Keratinocyte (primary cell): Measurements from ENCODE around the gene IL31. TPM values are rescaled to one million over a fixed set of nuclear protein-coding genes. Genes with fewer than 3 reads are reported as not detected.
A peak's percentile ranks its signal among the peaks of the same experiment; 100 is the strongest.

ENCODE experiments used
- DNase-seq: peaks from one replicate; pipeline ENCODE4 v3.0.0-alpha.2; 2011; ENCODE audit warnings: low read depth, missing footprints, low spot score
- FAIRE-seq: peaks from 2 replicates; lab custom pipeline; 2011; peaks lifted over from hg19 to GRCh38; lab: Jason Lieb, UNC
- H2AFZ ChIP-seq: 2 replicates; pipeline ENCODE4 v1.6.0; 2012; ENCODE audit warnings: low read length, control low read depth, inconsistent platforms; ENCODE audit not compliant: control insufficient read depth
- H3K27ac ChIP-seq: 2 replicates; pipeline ENCODE4 v1.5.1; 2011; ENCODE audit warnings: low read length; ENCODE audit not compliant: control insufficient read depth, insufficient read depth
- H3K27me3 ChIP-seq: 3 replicates; pipeline ENCODE4 v1.6.0; 2011; ENCODE audit warnings: low read length; ENCODE audit not compliant: control insufficient read depth, insufficient read depth; ENCODE audit errors: extremely low read depth
- H3K36me3 ChIP-seq, 2 experiments: 2 replicates in 1 of 2; 3 replicates in 1 of 2; pipeline ENCODE4 v1.5.1; 2011; ENCODE audit warnings: low read length in 2 of 2, mild to moderate bottlenecking in 1 of 2; ENCODE audit not compliant: control insufficient read depth in 2 of 2, insufficient read depth in 2 of 2; ENCODE audit errors: extremely low read depth in 1 of 2
- H3K4me1 ChIP-seq: 3 replicates; pipeline ENCODE4 v1.5.1; 2011; ENCODE audit warnings: low read length; ENCODE audit not compliant: control insufficient read depth, insufficient read depth; ENCODE audit errors: extremely low read depth
- H3K4me2 ChIP-seq: 3 replicates; pipeline ENCODE4 v1.6.0; 2011; ENCODE audit warnings: low read depth, low read length; ENCODE audit not compliant: control insufficient read depth, insufficient read depth; ENCODE audit errors: extremely low read depth
- H3K4me3 ChIP-seq, 3 experiments: fragments of 200-600 bp in 1 of 3; sonication (generic) in 1 of 3; 2 replicates in 2 of 3; 3 replicates in 1 of 3; pipeline ENCODE4 v1.5.1; 2011 to 2016; ENCODE audit warnings: low read length in 3 of 3, mild to moderate bottlenecking in 3 of 3, control low read depth in 2 of 3, inconsistent platforms in 1 of 3, low read depth in 1 of 3, mixed read lengths in 1 of 3, mixed run types in 1 of 3, moderate library complexity in 1 of 3; ENCODE audit not compliant: control insufficient read depth in 2 of 3, insufficient read depth in 2 of 3; ENCODE audit errors: extremely low read depth in 1 of 3
- H3K79me2 ChIP-seq: 2 replicates; pipeline ENCODE4 v1.6.0; 2012; ENCODE audit warnings: low read length; ENCODE audit not compliant: control insufficient read depth, insufficient read depth
- H3K9ac ChIP-seq: 3 replicates; pipeline ENCODE4 v1.6.0; 2011; ENCODE audit warnings: low read length; ENCODE audit not compliant: control insufficient read depth, insufficient read depth; ENCODE audit errors: extremely low read depth
- H3K9me1 ChIP-seq: 3 replicates; pipeline ENCODE4 v1.6.0; 2011; ENCODE audit warnings: low read length; ENCODE audit not compliant: control insufficient read depth, insufficient read depth; ENCODE audit errors: extremely low read depth
- H3K9me3 ChIP-seq: 2 replicates; pipeline ENCODE4 v1.5.1; 2012; ENCODE audit warnings: low read depth, low read length; ENCODE audit not compliant: control insufficient read depth
- H4K20me1 ChIP-seq: 3 replicates; pipeline ENCODE4 v1.6.0; 2011; ENCODE audit warnings: low read length; ENCODE audit not compliant: control insufficient read depth, insufficient read depth; ENCODE audit errors: extremely low read depth
- EZH2 ChIP-seq: IDR thresholded peaks from one replicate; pipeline ENCODE4 v1.6.1; 2012; ENCODE audit warnings: inconsistent platforms, mild to moderate bottlenecking, low read length, moderate library complexity
- dilution Hi-C: fragments of 300-500 bp; cut with MboI; formaldehyde crosslinking; loops from one replicate; pipeline ENCODE4 v1.7.0; 2020; ENCODE audit warnings: low sequenced_read_pairs; ENCODE audit not compliant: extremely low pct_ligation_motif_present
- polyA plus RNA-seq, 5 experiments: library from polyadenylated mRNA; depleted of rRNA in 3 of 5; stranded (reverse) in 3 of 5; stranded (forward) in 1 of 5; unstranded in 1 of 5; fragments of >200 nt; gene quantifications; 1 replicate in 1 of 5; 2 replicates in 3 of 5; 3 replicates in 1 of 5; pipeline versions ENCODE4 v1.2.1 to v1.2.3, GENCODE V29; 2011 to 2012; ENCODE audit warnings: missing spikeins in 2 of 5, low read depth in 1 of 5, low replicate concordance in 1 of 5
- small RNA-seq, 3 experiments: library from RNA; depleted of rRNA; stranded (forward); fragments of <200 nt; gene quantifications; one replicate each; pipeline ENCODE3, GENCODE V24; 2012; ENCODE audit warnings: low read depth in 3 of 3, low replicate concordance in 1 of 3; ENCODE audit not compliant: insufficient read length in 3 of 3
- TF ChIP-seq, protein P1 (sequence below), 3 experiments: IDR thresholded peaks in 1 of 3; conservative IDR thresholded peaks in 1 of 3; optimal IDR thresholded peaks in 1 of 3; 2 replicates in 2 of 3; 3 replicates in 1 of 3; pipeline versions ENCODE3 to v1.5.1; 2011; ENCODE audit warnings: low read length in 3 of 3, mild to moderate bottlenecking in 3 of 3, moderate library complexity in 2 of 3, control low read depth in 1 of 3, inconsistent platforms in 1 of 3; ENCODE audit not compliant: insufficient read depth in 2 of 3; ENCODE audit errors: extremely low read depth in 1 of 3

IL31 gene
- polyA plus RNA-seq, 1 donor (not counting 4 experiments of a cell fraction or from before 2014, with no cell fraction given), result not detected

DNA sequence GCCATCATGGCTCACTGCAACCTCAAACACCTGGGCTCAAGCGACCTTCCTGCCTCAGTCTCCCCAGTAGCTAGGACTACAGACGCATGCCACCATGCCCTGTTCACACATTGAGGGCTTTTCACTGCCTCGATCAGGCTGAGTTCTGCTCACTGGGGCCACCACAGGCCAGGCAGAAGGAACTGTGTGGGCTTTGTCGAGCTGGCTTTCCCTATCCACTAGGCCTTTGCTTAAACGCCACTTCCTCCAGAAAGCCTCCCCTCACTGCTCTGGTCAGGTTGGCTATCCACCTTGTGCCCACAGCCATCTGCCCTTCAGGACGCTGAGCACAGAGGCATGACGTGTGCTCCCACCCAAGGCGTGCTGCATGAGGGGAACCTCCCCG is 50.3 kb downstream of the IL31 start:
- Histone ChIP-seq H3K4me1 (peaks cover 7% of the 10 kb centered on the region), H3K4me3 (no peak overlapping the region), H3K4me2 (peak overlapping the region; percentile 39), H3K9ac (no peak overlapping the region), H3K79me2 (peaks cover 65% of the 10 kb centered on the region), H2AFZ (no peak overlapping the region), H3K9me1 (no peaks in the 10 kb centered on the region), H3K27me3 (no peaks in the 10 kb centered on the region), H3K27ac (peak overlapping the region; percentile 30), H3K36me3 (peaks cover 9 to 13% of the 10 kb centered on the region in 2 experiments), H4K20me1 (no peaks in the 10 kb centered on the region), H3K9me3 (no peaks in the 10 kb centered on the region)
- no peak for FAIRE-seq
- TF ChIP-seq EZH2, result no peak
- TF ChIP-seq, protein P1, sequence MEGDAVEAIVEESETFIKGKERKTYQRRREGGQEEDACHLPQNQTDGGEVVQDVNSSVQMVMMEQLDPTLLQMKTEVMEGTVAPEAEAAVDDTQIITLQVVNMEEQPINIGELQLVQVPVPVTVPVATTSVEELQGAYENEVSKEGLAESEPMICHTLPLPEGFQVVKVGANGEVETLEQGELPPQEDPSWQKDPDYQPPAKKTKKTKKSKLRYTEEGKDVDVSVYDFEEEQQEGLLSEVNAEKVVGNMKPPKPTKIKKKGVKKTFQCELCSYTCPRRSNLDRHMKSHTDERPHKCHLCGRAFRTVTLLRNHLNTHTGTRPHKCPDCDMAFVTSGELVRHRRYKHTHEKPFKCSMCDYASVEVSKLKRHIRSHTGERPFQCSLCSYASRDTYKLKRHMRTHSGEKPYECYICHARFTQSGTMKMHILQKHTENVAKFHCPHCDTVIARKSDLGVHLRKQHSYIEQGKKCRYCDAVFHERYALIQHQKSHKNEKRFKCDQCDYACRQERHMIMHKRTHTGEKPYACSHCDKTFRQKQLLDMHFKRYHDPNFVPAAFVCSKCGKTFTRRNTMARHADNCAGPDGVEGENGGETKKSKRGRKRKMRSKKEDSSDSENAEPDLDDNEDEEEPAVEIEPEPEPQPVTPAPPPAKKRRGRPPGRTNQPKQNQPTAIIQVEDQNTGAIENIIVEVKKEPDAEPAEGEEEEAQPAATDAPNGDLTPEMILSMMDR (optimal IDR thresholded peaks at IDR 0.05 in 1 of 3, IDR thresholded peaks at IDR 0.05 in 1 of 3, conservative IDR thresholded peaks at IDR 0.05 in 1 of 3; ENCODE audit: extremely low read depth in 1 of 3, insufficient read depth in 2 of 3, low read length in 3 of 3), result no peak
- no peak for DNase-seq
- dilution Hi-C loops, result no loop called here

DNA sequence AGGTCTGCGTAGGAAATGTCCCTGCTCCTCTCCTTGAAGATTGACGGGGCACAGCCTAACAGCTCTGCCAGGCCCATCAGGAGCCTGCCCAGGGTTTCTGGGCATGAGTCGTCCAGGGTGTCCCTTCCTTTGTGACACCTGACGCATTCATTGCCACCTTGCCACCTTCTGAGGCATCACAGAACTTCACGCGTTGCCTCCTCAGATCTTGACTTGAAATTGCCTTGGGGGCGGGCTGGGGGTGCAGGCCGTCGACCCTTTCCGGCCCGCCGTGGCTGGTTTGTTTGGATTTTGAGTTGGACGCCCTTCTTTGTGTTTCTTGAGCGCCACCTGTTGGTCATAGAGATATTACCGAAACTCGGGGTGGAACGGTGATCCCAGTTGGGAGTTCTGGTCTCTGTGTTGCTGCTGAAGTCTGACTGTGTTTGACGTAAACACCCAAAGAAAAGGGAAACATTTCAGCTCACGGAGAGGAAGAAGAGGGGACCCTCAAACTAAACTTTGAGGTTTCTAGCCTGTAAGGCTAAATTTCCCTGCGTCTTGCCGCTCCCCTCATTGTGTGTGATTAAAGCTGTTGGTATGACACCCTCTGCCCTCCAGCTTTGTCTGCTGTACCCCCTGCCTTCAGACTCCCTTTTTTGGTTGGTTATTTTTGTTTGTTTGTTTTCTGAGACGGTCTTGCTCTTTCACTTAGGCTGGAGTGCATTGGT is 50.8 kb downstream of the IL31 start:
- peak overlapping the region; percentile 30 for H3K27ac ChIP-seq
- no peak for TF ChIP-seq EZH2
- TF ChIP-seq, protein P1 (optimal IDR thresholded peaks at IDR 0.05 in 1 of 3, IDR thresholded peaks at IDR 0.05 in 1 of 3, conservative IDR thresholded peaks at IDR 0.05 in 1 of 3; ENCODE audit: extremely low read depth in 1 of 3, insufficient read depth in 2 of 3, low read length in 3 of 3), result peak; percentile 70 to 76 (median 73)
- peaks cover 67% of the 10 kb centered on the region for H3K79me2 ChIP-seq
- no peak overlapping the region for H2AFZ ChIP-seq
- FAIRE-seq (no peak), DNase-seq (no peak)
- no peaks in the 10 kb centered on the region for H3K27me3 ChIP-seq
- H3K4me3 ChIP-seq, result peak overlapping the region in 1 of 3 experiments; percentile 19
- H3K4me1 ChIP-seq, result peaks cover 7% of the 10 kb centered on the region
- H3K9me3 ChIP-seq, result no peaks in the 10 kb centered on the region
- no peaks in the 10 kb centered on the region for H4K20me1 ChIP-seq
- dilution Hi-C loops, result no loop called here
- H3K9ac ChIP-seq, result peak overlapping the region; percentile 22
- peaks cover 4 to 8% of the 10 kb centered on the region in 2 experiments for H3K36me3 ChIP-seq
- H3K4me2 ChIP-seq, result peak overlapping the region; percentile 39
- H3K9me1 ChIP-seq, result no peaks in the 10 kb centered on the region

Small RNA genes lying within 50 kb of the gene (small RNA-seq; reads per million reads assigned to genes)
- gene DIABLO, result 0 to 0.33 (median 0) reads per million in 3 experiments

Other genes starting within 250 kb of the IL31 start
- 9.6 to 17.2 TPM (median 12.8 TPM) in 3 replicates for gene BCL7A, start 152.3 kb downstream of the IL31 start, polyA plus RNA-seq
- 4.7 to 17.8 TPM (median 5.5 TPM) in 3 replicates for gene MLXIP, start 95.5 kb downstream of the IL31 start, polyA plus RNA-seq
- 0.33 to 0.60 TPM (median 0.45 TPM) in 3 replicates for gene LRRC43, start 8.9 kb upstream of the IL31 start, polyA plus RNA-seq
- gene B3GNT4, start 29.5 kb upstream of the IL31 start, polyA plus RNA-seq, result 1.7 to 3.8 TPM (median 2.3 TPM) in 3 replicates
- gene DIABLO, start 51.8 kb upstream of the IL31 start, polyA plus RNA-seq, result 31.1 to 61.9 TPM (median 41.6 TPM) in 3 replicates
- 14.2 to 17.5 TPM (median 16.5 TPM) in 3 replicates for gene VPS33A, start 92.3 kb upstream of the IL31 start, polyA plus RNA-seq
- gene CLIP1, start 248.4 kb upstream of the IL31 start, polyA plus RNA-seq, result 54.0 to 94.1 TPM (median 54.3 TPM) in 3 replicates